HEK293T (cell line): ENCODE results near the gene FANCE.
"Not testable (repeated sequence)": the region's sequence is repeated elsewhere in the genome, so short reads cannot be mapped to it uniquely, and the experiment has no call there.

Experiments
- CTCF ChIA-PET: fragments of 350-600 bp; formaldehyde crosslinking; extraction: SDS; loops from one replicate; lab custom pipeline; 2021; ENCODE audit warnings: antibody characterized with exemption, inconsistent platforms; lab: Yijun Ruan, JAX
- POLR2A ChIA-PET: fragments of 350-600 bp; formaldehyde crosslinking; extraction: SDS; loops from one replicate; lab custom pipeline; 2020; ENCODE audit warnings: antibody characterized with exemption, inconsistent platforms; lab: Yijun Ruan, JAX
- DNase-seq: peaks from one replicate; pipeline ENCODE4 v3.0.0; 2012; ENCODE audit warnings: mixed read lengths; ENCODE audit errors: extremely low spot score
- ARNT ChIP-seq: fragments of 450-650 bp; IDR thresholded peaks from 2 replicates; pipeline ENCODE4 v1.6.1; 2017; ENCODE audit warnings: mild to moderate bottlenecking
- BHLHE40 ChIP-seq: fragments of 450-650 bp; IDR thresholded peaks from 2 replicates; pipeline ENCODE4 v1.6.1; 2016; ENCODE audit warnings: mild to moderate bottlenecking, moderate library complexity, borderline replicate concordance
- CTBP1 ChIP-seq: fragments of 450-650 bp; IDR thresholded peaks from 2 replicates; pipeline ENCODE4 v1.6.1; 2016; ENCODE audit warnings: borderline replicate concordance
- ELF4 ChIP-seq: fragments of 450-650 bp; IDR thresholded peaks from 2 replicates; pipeline ENCODE4 v1.6.1; 2017; ENCODE audit warnings: antibody characterized with exemption
- FOXA1 ChIP-seq: fragments of 450-650 bp; IDR thresholded peaks from 2 replicates; pipeline ENCODE4 v1.6.1; 2016; ENCODE audit warnings: mild to moderate bottlenecking
- FOXK2 ChIP-seq: fragments of 450-650 bp; IDR thresholded peaks from 2 replicates; pipeline ENCODE4 v1.6.1; 2016; ENCODE audit warnings: mild to moderate bottlenecking
- FOXM1 ChIP-seq: fragments of 450-650 bp; IDR thresholded peaks from 2 replicates; pipeline ENCODE4 v1.6.1; 2017; ENCODE audit warnings: mild to moderate bottlenecking, borderline replicate concordance
- HDGF ChIP-seq: fragments of 450-650 bp; IDR thresholded peaks from 2 replicates; pipeline ENCODE4 v1.6.1; 2017; ENCODE audit warnings: antibody characterized with exemption, borderline replicate concordance
- L3MBTL2 ChIP-seq: fragments of 450-650 bp; conservative IDR thresholded peaks from 2 replicates; pipeline ENCODE4 v1.6.1; 2016; ENCODE audit warnings: mild to moderate bottlenecking
- LEF1 ChIP-seq: fragments of 450-650 bp; IDR thresholded peaks from 2 replicates; pipeline ENCODE4 v1.6.1; 2017; ENCODE audit warnings: mild to moderate bottlenecking, borderline replicate concordance
- NFRKB ChIP-seq: fragments of 450-650 bp; IDR thresholded peaks from 2 replicates; pipeline ENCODE4 v1.6.1; 2016; ENCODE audit warnings: mild to moderate bottlenecking, moderate library complexity
- PKNOX1 ChIP-seq: fragments of 450-650 bp; IDR thresholded peaks from 2 replicates; pipeline ENCODE4 v1.6.1; 2016
- SP1 ChIP-seq: fragments of 450-650 bp; IDR thresholded peaks from 2 replicates; pipeline ENCODE4 v1.6.1; 2017
- SUZ12 ChIP-seq: fragments of 450-650 bp; IDR thresholded peaks from 2 replicates; pipeline ENCODE4 v1.6.1; 2016; ENCODE audit warnings: mild to moderate bottlenecking
- TARDBP ChIP-seq: fragments of 450-650 bp; IDR thresholded peaks from 2 replicates; pipeline ENCODE4 v1.6.1; 2016
- ZNF384 ChIP-seq: fragments of 450-650 bp; IDR thresholded peaks from 2 replicates; pipeline ENCODE4 v1.6.1; 2016

FANCE gene

GRCh38 chr6:35436071-35436857 is 15.9 kb upstream of the FANCE start:
- TF ChIP-seq FOXA1 (no peak), NFRKB (no peak), TARDBP (no peak), CTBP1 (no peak)
- ChIA-PET CTCF (interaction anchor here (0.5 to 1.1 kb wide), 3 partner anchors 9 to 16 kb away, joined by 3 read pairs; partner anchors contain the start of gene FANCE), POLR2A (no interaction called here)
- no peak for DNase-seq

GRCh38 chr6:35438378-35439065 is 13.6 kb upstream of the FANCE start:
- CTCF ChIA-PET, POLR2A ChIA-PET, DNase-seq: not testable (repeated sequence)

GRCh38 chr6:35439308-35439707 is 12.8 kb upstream of the FANCE start:
- ChIA-PET POLR2A (no interaction called here), CTCF (no interaction called here)
- TF ChIP-seq BHLHE40, result no peak
- DNase-seq, result no peak

- ChIA-PET CTCF (no interaction called here), POLR2A (no interaction called here)
- DNase-seq, result no peak
- TF ChIP-seq SUZ12 (no peak), ARNT (no peak), CTBP1 (no peak), TARDBP (no peak), FOXK2 (no peak), BHLHE40 (no peak), FOXM1 (no peak), ELF4 (no peak), ZNF384 (no peak), LEF1 (no peak), L3MBTL2 (no peak), PKNOX1 (no peak), SP1 (no peak), NFRKB (no peak), HDGF (no peak)
Measured at GRCh38 chr6:35441205-35441604, 10.9 kb upstream of the FANCE start.

GRCh38 chr6:35441642-35442041 is 10.5 kb upstream of the FANCE start:
- no peak for TF ChIP-seq HDGF
- no peak for TF ChIP-seq TARDBP
- no peak for TF ChIP-seq SUZ12
- TF ChIP-seq FOXA1, result no peak
- TF ChIP-seq ARNT, result no peak
- TF ChIP-seq PKNOX1, result no peak
- TF ChIP-seq LEF1, result no peak
- no peak for TF ChIP-seq CTBP1
- no peak for TF ChIP-seq ZNF384
- TF ChIP-seq FOXM1, result no peak
- TF ChIP-seq BHLHE40, result no peak
- TF ChIP-seq NFRKB, result no peak
- TF ChIP-seq L3MBTL2, result no peak
- TF ChIP-seq FOXK2, result no peak
- TF ChIP-seq ELF4, result no peak
- no peak for TF ChIP-seq SP1
- CTCF ChIA-PET, result no interaction called here
- DNase-seq, result no peak
- POLR2A ChIA-PET, result no interaction called here

- POLR2A ChIA-PET, result no interaction called here
- TF ChIP-seq ZNF384 (no peak), TARDBP (no peak), BHLHE40 (no peak), LEF1 (no peak), SUZ12 (no peak), ELF4 (no peak), ARNT (no peak), CTBP1 (no peak), FOXA1 (no peak), SP1 (no peak), PKNOX1 (no peak), HDGF (no peak), FOXK2 (no peak), FOXM1 (no peak), NFRKB (no peak), L3MBTL2 (no peak)
- CTCF ChIA-PET, result no interaction called here
- no peak for DNase-seq
Measured at GRCh38 chr6:35442693-35443092, 9.4 kb upstream of the FANCE start.
